ENCODE results near the gene LCP2. TPM values are rescaled to one million over a fixed set of nuclear protein-coding genes. Genes with fewer than 3 reads are reported as not detected.

LCP2 gene
- total RNA-seq, 1 experiment from 2014 or later: not detected

GRCh38 chr5:170288551-170288950, 9.0 kb downstream of the LCP2 start:
- no TSS peak for BruUV-seq (replicated peaks)
- no peaks in the 10 kb centered on the region for H3K36me3 ChIP-seq (ENCODE audit: control insufficient read depth, insufficient read depth, low read length)
- Mint-ChIP-seq H3K36me3 (ENCODE audit: insufficient read depth, unreplicated experiment) (no peaks in the 10 kb centered on the region), H3K4me3 (ENCODE audit: unreplicated experiment) (no peak overlapping the region), H3K27me3 (ENCODE audit: insufficient read depth, unreplicated experiment) (peaks cover 35% of the 10 kb centered on the region), H3K9me3 (ENCODE audit: unreplicated experiment) (peaks cover 23% of the 10 kb centered on the region), H3K27ac (ENCODE audit: unreplicated experiment) (no peak overlapping the region), H3K4me1 (ENCODE audit: low read depth, unreplicated experiment) (no peaks in the 10 kb centered on the region)
- ChIA-PET CTCF (no interaction called here), POLR2A (no interaction called here)
- intact Hi-C loops (cut with micrococcal nuclease; ENCODE audit: unreplicated experiment): no loop called here
- peaks cover 7% of the 10 kb centered on the region for H3K9me3 ChIP-seq
- H3K4me1 ChIP-seq: no peaks in the 10 kb centered on the region
- no peak for TF ChIP-seq CTCF (IDR thresholded peaks at IDR 0.05; ENCODE audit: insufficient read depth in 1 of 2, low read depth in 1 of 2, low read length in 1 of 2, severe bottlenecking in 1 of 2, unreplicated experiment in 1 of 2)
- no peaks in the 10 kb centered on the region; the same call in 1 of the 2 replicates for H3K27me3 ChIP-seq (replicated peaks; ENCODE audit: control insufficient read depth, insufficient read depth, low read length)
- DNase-seq: no peak
- H3K4me3 ChIP-seq (ENCODE audit: low read depth, low read length): no peak overlapping the region

DNA sequence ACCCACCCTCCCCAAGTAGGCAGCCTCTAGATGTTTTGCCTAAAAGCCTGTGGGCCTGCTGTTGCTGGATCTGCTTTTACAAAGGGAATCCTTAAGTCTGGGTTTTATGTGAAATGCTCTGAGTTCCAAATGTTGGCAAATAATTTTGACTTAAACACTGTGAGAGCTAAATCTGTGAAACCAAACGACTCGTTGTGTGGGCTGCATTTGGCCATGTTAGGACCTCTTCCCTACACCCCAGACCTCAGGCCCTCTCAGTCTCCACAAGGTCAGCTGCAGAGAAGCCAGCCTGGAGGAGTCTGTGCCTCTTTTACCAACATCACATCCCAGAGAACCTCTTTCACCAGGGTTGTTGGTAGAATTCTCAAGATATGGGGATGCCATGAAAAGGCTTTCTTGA, 9.4 kb downstream of the LCP2 start:
- BruUV-seq (replicated peaks): no TSS peak
- Mint-ChIP-seq H3K4me3 (ENCODE audit: unreplicated experiment) (no peak overlapping the region), H3K27me3 (ENCODE audit: insufficient read depth, unreplicated experiment) (peaks cover 36% of the 10 kb centered on the region), H3K36me3 (ENCODE audit: insufficient read depth, unreplicated experiment) (no peaks in the 10 kb centered on the region), H3K27ac (ENCODE audit: unreplicated experiment) (no peak overlapping the region), H3K4me1 (ENCODE audit: low read depth, unreplicated experiment) (no peaks in the 10 kb centered on the region), H3K9me3 (ENCODE audit: unreplicated experiment) (peaks cover 23% of the 10 kb centered on the region)
- ChIA-PET CTCF (no interaction called here), POLR2A (no interaction called here)
- Histone ChIP-seq H3K9me3 (peaks cover 7% of the 10 kb centered on the region), H3K27me3 (replicated peaks; ENCODE audit: control insufficient read depth, insufficient read depth, low read length) (no peaks in the 10 kb centered on the region; the same call in 1 of the 2 replicates), H3K36me3 (ENCODE audit: control insufficient read depth, insufficient read depth, low read length) (no peaks in the 10 kb centered on the region), H3K4me3 (ENCODE audit: low read depth, low read length) (no peak overlapping the region), H3K4me1 (no peaks in the 10 kb centered on the region)
- DNase-seq: no peak
- no peak for TF ChIP-seq CTCF (IDR thresholded peaks at IDR 0.05; ENCODE audit: insufficient read depth in 1 of 2, low read depth in 1 of 2, low read length in 1 of 2, severe bottlenecking in 1 of 2, unreplicated experiment in 1 of 2)
- intact Hi-C loops (cut with micrococcal nuclease; ENCODE audit: unreplicated experiment): no loop called here

DNA sequence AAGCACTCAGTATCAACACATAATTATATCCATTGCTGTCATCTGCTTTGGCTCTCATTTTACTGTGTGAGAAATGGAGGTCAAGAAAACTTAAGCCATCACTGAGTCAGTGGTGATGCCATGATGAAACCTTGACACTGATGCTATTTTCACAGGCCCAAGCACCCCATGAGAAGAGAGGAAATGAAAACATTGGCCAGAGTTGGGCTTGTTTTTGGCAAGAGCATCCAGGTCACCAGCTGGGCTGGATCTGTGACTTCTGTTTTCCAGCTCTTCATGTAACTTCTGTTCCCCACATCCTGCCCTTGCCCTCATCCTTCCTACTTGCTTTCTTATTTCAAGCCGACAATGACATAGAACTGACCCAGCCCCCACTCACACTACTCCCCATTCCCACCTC, 10.0 kb downstream of the LCP2 start:
- no peaks in the 10 kb centered on the region for H3K4me1 Mint-ChIP-seq (ENCODE audit: low read depth, unreplicated experiment)
- H3K9me3 Mint-ChIP-seq (ENCODE audit: unreplicated experiment): peaks cover 23% of the 10 kb centered on the region
- H3K4me3 Mint-ChIP-seq (ENCODE audit: unreplicated experiment): no peak overlapping the region
- H3K36me3 ChIP-seq (ENCODE audit: control insufficient read depth, insufficient read depth, low read length): no peaks in the 10 kb centered on the region
- no peak overlapping the region for H3K4me3 ChIP-seq (ENCODE audit: low read depth, low read length)
- POLR2A ChIA-PET: no interaction called here
- BruUV-seq (replicated peaks): no TSS peak
- peaks cover 31% of the 10 kb centered on the region for H3K27me3 Mint-ChIP-seq (ENCODE audit: insufficient read depth, unreplicated experiment)
- peaks cover 7% of the 10 kb centered on the region for H3K9me3 ChIP-seq
- no peak for DNase-seq
- no peak for TF ChIP-seq CTCF (IDR thresholded peaks at IDR 0.05; ENCODE audit: insufficient read depth in 1 of 2, low read depth in 1 of 2, low read length in 1 of 2, severe bottlenecking in 1 of 2, unreplicated experiment in 1 of 2)
- CTCF ChIA-PET: no interaction called here
- H3K27me3 ChIP-seq (replicated peaks; ENCODE audit: control insufficient read depth, insufficient read depth, low read length): no peaks in the 10 kb centered on the region
- intact Hi-C loops (cut with micrococcal nuclease; ENCODE audit: unreplicated experiment): no loop called here
- H3K4me1 ChIP-seq: no peaks in the 10 kb centered on the region
- no peaks in the 10 kb centered on the region for H3K36me3 Mint-ChIP-seq (ENCODE audit: insufficient read depth, unreplicated experiment)
- no peak overlapping the region for H3K27ac Mint-ChIP-seq (ENCODE audit: unreplicated experiment)
